Frontal cortex (tissue), 4 donors: ENCODE data around the gene FLT3LG. TPM values are rescaled to one million over a fixed set of nuclear protein-coding genes. Genes with fewer than 3 reads are reported as not detected.

Source experiments
- DNase-seq, 2 donors: peaks; one replicate each; pipeline ENCODE4 v3.0.0; 2012; ENCODE audit warnings: low spot score in 2 of 2
- FAIRE-seq: peaks from 2 replicates; lab custom pipeline; 2012; peaks lifted over from hg19 to GRCh38; lab: Jason Lieb, UNC
- total RNA-seq: library from RNA; depleted of rRNA; stranded (reverse); fragments of >200 nt; gene quantifications from one replicate; pipeline ENCODE4 v1.2.3, GENCODE V29; 2014
- donor health status: control.
- donor health status: control.
- donor health status: control.

Gene FLT3LG, protein sequence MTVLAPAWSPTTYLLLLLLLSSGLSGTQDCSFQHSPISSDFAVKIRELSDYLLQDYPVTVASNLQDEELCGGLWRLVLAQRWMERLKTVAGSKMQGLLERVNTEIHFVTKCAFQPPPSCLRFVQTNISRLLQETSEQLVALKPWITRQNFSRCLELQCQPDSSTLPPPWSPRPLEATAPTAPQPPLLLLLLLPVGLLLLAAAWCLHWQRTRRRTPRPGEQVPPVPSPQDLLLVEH
- 0.41 TPM for total RNA-seq

GRCh38 chr19:49473868-49474541 is at the start of gene FLT3LG:
TSS of gene FLT3LG (plus strand) at chr19:49474215. CDS start at chr19:49474640, 425 bp downstream.
- no peak for FAIRE-seq
- peak; percentile 83 to 95 for DNase-seq

DNA sequence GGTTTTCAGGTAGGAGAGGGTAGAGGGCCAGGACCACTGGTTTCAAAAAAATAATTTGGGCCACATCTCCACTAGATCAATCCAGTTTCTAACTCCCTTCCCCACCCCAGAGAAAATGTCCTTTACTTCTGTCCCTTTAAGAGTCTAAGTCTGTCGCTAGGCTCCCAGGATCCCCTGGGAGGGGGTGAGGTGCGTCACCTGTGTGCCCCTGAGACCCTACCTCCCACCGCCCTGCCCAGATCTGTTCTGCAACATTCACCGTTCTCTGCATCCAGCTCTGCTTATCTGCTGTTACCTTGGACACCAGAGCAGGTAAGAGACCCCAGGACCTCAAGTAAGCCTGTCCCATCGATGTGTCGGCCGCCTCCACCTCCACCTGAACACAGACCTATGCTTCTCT is 48.8 kb upstream of the FLT3LG start, which contains the start of gene GFY:
Gene GFY (plus strand): TSS at position 211 of the 400 bp plus-strand sequence. CDS start 1,043 bp downstream, outside the sequence.
- DNase-seq (no peak), FAIRE-seq (no peak)

GRCh38 chr19:49425922-49426592 is 48.0 kb upstream of the FLT3LG start:
- DNase-seq (no peak), FAIRE-seq (no peak)

DNA sequence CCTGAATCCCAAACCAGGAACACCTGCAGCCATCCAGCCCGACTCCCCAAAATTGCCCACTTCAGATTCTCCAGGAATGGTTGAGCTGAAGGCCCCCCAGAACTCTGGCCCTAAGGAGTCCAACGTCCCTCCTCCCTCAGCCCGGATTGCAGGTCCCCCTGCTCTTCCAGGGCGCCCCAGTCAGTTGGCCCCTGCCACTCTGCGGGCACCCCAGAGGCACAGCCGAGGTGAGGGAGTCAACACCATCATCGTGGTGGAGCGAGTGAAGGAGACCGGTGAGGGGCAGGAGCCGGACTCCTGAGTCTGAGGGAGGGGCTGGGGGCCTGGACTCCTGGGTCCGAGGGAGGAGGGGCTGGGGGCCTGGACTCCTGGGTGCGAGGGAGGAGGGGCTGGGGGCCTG is 46.7 kb upstream of the FLT3LG start:
- no peak for FAIRE-seq
- no peak for DNase-seq

GRCh38 chr19:49427855-49428546 is 46.0 kb upstream of the FLT3LG start:
- FAIRE-seq (no peak), DNase-seq (no peak)

DNA sequence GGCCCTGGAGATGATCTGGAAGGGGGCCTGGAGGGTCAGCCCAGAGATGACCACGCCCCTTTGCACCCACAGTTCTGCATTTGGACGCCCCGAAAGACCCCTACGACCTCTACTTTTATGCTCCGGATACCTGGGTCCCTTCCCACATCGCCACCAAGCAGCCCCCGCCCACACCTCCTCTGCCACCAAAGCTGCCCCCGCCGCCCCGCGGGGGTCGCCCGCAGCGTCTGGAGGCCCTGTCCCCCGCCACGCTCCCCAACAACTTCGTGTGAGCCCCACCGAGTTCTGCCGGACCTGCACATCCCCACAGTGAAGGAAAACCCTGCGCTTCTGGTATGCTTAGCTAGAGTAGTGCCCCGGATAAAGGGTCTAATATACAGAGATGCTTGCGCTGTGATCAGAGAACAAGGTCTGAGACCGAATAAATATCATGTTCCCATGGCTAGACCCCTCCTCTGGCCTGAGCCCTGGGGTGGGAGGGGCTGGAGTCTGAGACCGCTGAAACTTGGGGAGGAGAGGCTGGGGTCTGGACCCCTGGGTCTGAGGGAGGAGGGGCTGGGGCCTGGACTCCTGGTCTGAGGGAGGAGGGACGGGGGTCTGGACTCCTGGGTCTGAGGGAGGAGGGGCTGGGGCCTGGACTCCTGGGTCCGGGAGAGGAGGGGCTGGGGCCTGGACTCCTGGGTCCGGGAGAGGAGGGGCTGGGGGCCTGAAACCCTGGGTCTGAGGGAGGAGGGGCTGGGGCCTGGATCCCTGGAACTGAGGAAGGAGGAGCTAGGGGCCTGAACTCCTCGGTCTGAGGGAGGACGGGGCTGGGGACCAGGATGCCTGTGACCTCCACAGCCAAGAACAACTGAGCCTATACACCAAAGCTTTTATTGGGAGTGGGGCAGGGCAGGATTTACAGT is 45.2 kb upstream of the FLT3LG start:
- FAIRE-seq = no peak

DNA sequence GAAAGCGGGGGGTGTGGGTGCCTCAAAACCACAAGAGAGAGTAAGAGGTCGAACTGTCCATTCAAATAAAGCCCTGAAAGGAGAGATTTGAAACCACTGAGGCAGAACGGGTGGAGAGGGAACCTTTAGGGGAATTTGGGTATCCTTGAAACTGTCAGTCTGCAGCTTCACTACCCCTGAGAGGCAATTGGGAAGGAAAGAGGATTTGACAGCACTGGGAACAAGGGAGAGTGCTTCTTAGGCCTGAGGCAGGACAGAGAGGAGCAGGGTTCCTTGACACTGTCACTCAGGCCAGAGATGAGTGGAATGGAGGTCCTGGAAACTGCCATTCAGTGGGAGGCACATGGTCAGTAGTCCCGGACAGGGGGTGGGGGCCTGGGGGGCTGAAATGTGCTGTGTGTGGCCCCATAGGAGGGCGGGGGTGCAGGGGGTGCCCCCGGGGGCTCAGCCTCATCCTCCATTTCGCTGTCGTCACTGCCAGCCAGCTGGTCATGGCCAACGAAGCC is 43.8 kb upstream of the FLT3LG start:
- FAIRE-seq (no peak), DNase-seq (no peak)

More for the DNA sequence above, 45.2 kb upstream of the FLT3LG start:
- no peak for DNase-seq

GRCh38 chr19:49430678-49431329 is 43.2 kb upstream of the FLT3LG start:
- no peak for DNase-seq
- FAIRE-seq = no peak

- DNase-seq (no peak), FAIRE-seq (no peak)
These were observed 42.7 kb upstream of the FLT3LG start for GRCh38 chr19:49431330-49431749.

DNA sequence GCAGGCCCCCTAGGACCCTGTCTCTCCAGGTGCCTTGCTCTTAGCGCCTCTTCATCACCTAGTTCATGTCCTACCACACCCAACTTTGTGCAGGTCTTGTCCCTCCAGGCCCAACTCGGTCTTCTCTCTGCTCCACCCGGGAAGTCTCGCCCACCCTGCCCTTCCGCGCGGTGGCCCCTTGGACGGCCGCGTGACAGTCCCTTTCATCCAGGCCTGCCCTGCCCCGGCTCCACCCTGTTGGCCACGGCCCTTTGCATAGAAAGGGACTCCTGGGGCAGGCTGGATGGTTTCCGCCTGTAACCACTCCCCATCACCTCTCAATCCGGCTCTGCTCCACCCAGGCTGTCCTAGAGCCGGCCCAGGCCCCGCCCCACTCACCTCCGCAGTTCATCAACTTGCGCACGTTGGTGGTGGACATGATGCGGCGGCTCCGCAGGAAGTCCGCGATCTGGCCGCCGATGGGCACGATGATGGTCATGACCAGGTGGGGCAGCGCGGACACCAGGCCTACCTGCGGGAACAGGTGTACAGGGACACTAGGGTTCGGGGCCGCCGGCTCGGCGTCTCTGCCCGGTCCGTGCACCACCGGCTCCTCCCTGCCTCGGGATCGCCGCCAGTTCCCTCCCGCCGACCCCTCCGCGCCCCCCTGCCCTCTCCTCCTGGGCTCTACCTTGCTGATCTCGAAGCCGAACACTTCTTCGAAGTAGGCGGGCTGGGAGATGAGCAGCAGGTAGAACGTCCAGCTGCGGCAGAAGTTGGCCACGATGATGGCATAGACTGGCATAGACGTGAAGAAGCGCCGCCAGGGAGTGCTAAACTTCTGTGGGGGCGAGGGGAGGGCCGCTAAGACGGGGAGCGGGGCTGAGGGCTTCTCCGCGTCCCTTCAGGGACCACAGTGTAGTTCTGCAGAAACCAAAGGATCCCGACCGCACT is 41.6 kb upstream of the FLT3LG start:
- DNase-seq (no peak), FAIRE-seq (no peak)

DNA sequence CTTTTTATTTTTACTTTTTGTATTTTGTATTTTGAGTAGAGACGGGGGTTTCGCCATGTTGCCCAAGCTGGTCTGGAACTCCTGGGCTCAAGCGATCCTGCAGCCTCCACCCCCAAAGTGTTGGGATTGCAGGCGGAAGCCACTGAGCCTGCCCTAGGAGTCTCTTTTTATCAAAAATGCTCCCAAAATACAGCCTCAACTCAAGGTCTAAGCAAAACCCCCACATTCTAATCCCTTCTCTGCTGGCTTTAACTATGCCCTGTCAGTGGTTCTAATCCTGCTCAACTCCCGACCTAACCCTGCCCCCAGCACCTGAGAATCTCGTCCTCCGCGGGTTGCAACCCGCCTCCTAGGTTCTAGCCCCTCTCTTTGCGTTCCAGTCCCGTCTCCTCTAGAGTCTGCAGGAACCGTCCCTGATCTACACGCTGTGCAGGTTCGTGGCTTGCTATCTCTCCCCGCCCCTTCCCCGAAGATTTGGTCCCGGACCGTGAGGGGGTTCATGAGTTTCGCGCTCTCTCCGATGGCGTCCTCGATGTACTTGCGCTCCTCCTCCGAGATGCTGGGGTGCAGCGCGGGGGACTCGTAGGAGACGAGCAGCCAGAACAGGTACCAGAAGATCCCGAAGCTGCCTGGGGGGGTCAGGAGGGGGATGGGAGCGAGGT is 40.6 kb upstream of the FLT3LG start:
- no peak for DNase-seq
- no peak for FAIRE-seq

DNA sequence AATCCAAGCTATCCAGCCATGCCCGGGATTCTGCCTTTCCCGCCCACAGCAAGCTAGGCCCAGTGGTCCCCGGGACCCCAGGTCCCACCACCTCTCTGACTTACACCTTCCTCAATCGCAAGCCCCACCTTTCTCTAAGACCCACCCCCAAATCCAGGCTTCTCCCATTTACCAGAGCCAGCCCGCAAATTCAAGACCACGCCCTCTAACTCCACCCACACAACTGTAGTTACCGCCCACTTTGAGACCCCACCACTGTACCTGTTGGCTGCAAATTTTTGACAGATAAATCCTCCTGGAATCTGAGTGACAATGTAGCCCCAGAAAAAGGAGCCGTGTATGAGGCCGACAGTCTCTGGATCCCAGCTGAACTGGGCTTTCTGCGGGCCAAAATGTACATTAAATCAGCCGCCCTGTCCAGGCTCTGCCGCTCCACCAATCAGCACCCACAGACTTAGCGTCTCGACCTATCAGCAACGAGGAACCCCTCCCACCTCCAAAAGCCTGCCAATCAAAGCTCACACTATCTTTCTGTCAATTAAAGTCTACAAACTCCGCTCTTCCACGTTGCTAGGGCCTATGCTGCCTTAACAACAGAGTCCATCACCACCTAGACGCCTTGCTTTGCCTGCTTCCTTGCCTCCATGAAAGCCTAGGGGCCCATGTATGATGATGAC is 39.0 kb upstream of the FLT3LG start:
- DNase-seq (no peak), FAIRE-seq (no peak)

- FAIRE-seq (no peak), DNase-seq (no peak)
These were observed 38.3 kb upstream of the FLT3LG start for GRCh38 chr19:49435670-49436069.

DNA sequence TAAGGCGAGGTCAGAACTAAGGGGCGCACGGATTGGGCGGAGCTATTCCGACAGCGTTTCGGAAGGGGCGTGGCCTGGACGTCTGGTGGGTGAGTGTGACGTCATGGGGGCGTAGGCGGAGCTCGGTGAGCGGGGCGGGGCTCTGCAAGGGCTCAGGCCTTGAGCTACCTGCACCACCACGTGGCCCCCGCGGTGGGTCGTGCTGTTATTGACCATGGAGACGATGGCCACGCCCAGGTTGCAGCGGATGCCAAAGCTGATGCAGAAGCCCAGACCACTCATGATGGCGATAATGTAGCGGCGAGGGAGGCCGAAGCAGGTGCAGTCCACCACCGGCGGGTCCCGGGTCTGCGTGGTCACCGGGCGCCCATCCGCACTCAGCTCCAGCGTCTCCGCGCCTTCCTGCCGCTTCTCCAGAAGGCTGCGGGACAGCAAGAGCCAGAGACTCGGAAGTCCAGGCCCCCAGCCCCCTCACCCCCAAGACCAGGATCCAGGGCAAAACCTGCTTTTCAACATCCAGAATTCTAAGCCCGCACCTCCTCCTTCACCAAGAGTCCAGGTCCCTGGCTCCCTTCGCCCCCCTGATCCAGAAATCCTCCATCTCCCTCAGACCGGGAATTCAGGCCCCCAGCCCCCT is 37.5 kb upstream of the FLT3LG start:
- DNase-seq (no peak), FAIRE-seq (no peak)

GRCh38 chr19:49437231-49437630 is 36.8 kb upstream of the FLT3LG start:
- DNase-seq = no peak
- no peak for FAIRE-seq

- DNase-seq = no peak
- no peak for FAIRE-seq
These were observed 35.8 kb upstream of the FLT3LG start for GRCh38 chr19:49438261-49438660.
